Muscle of leg (tissue), 11 donors: ENCODE measurements around the gene HIF1AN. TPM values are rescaled to one million over a fixed set of nuclear protein-coding genes. Genes with fewer than 3 reads are reported as not detected.

Experiments
- DNase-seq: peaks from one replicate; pipeline ENCODE4 v3.0.0; 2013
- H3K27ac ChIP-seq: one replicate; pipeline ENCODE4 v1.5.1; 2013; ENCODE audit warnings: mild to moderate bottlenecking, low read length, control low read depth
- H3K27me3 ChIP-seq: one replicate; pipeline ENCODE4 v1.6.1; 2013; ENCODE audit warnings: low read length; ENCODE audit not compliant: control insufficient read depth, insufficient read depth
- H3K36me3 ChIP-seq: one replicate; pipeline ENCODE4 v1.6.1; 2013; ENCODE audit warnings: low read length; ENCODE audit not compliant: control insufficient read depth, insufficient read depth
- H3K4me1 ChIP-seq: one replicate; pipeline ENCODE4 v1.6.1; 2013; ENCODE audit warnings: low read length; ENCODE audit not compliant: control insufficient read depth, insufficient read depth
- H3K4me3 ChIP-seq: one replicate; pipeline ENCODE4 v1.5.1; 2013; ENCODE audit warnings: low read length, control low read depth
- H3K9me3 ChIP-seq: replicated peaks from 2 replicates; pipeline ENCODE4 v1.6.1; 2013; ENCODE audit warnings: low read depth, low read length; ENCODE audit not compliant: control insufficient read depth
- WGBS: methylation state at CpG from one replicate; pipeline ENCODE4 v1.1.5; 2013; ENCODE audit warnings: missing lambda C conversion rate; ENCODE audit not compliant: insufficient coverage; 5-methylcytosine and 5-hydroxymethylcytosine counted together
- polyA plus RNA-seq, 8 donors: library from polyadenylated mRNA; unstranded; fragments of 120-200 nt; gene quantifications; one replicate each; pipeline versions ENCODE4 v1.2.1 to v1.2.3, GENCODE V29; 2013; ENCODE audit warnings: inconsistent platforms in 1 of 8, low replicate concordance in 1 of 8; ENCODE audit not compliant: insufficient read length in 8 of 8, insufficient read depth in 1 of 8
- total RNA-seq: library from RNA; stranded (reverse); fragments of 120-200 nt; gene quantifications from one replicate; pipeline ENCODE4 v1.2.4, GENCODE V29; 2013

Gene HIF1AN
- total and polyA plus RNA-seq, 9 donors: 9.4 to 37.6 (median 30.1) TPM

- peaks cover 11% of the 10 kb centered on the region for H3K4me1 ChIP-seq
- peak; percentile 43 for DNase-seq
- peaks cover 12% of the 10 kb centered on the region for H3K36me3 ChIP-seq
- peak within 1 kb of the TSS; percentile 20 for H3K4me3 ChIP-seq
- H3K9me3 ChIP-seq: no peaks in the 10 kb centered on the region
- H3K27ac ChIP-seq: no peak within 1 kb of the TSS
- peaks cover 18% of the 10 kb centered on the region for H3K27me3 ChIP-seq
- WGBS: 1% methylated on average over 58 of the region's 72 CpGs
Observed at GRCh38 chr10:100519311-100520051, 16.3 kb upstream of the HIF1AN start, which contains the start of gene SEC31B. SEC31B (minus strand) TSS chr10:100519861; CDS start chr10:100516952, 2,909 bp downstream.

- Histone ChIP-seq H3K4me1 (peaks cover 11% of the 10 kb centered on the region), H3K27ac (no peak overlapping the region), H3K9me3 (no peaks in the 10 kb centered on the region), H3K27me3 (peaks cover 18% of the 10 kb centered on the region), H3K36me3 (peaks cover 24% of the 10 kb centered on the region), H3K4me3 (no peak overlapping the region)
- no peak for DNase-seq
- 82% methylated on average over 1 of the region's 3 CpGs for WGBS
Observed at GRCh38 chr10:100520811-100521210, 14.9 kb upstream of the HIF1AN start.

- H3K9me3 ChIP-seq: no peaks in the 10 kb centered on the region
- H3K27ac ChIP-seq: no peak overlapping the region
- H3K4me1 ChIP-seq: peaks cover 11% of the 10 kb centered on the region
- no CpG with 5 or more reads among the region's 5 CpGs for WGBS
- H3K4me3 ChIP-seq: no peak overlapping the region
- no peak for DNase-seq
- peaks cover 18% of the 10 kb centered on the region for H3K27me3 ChIP-seq
- H3K36me3 ChIP-seq: peaks cover 39% of the 10 kb centered on the region
Observed at GRCh38 chr10:100522107-100522801, 13.5 kb upstream of the HIF1AN start.

GRCh38 chr10:100522945-100523344, 12.8 kb upstream of the HIF1AN start:
- H3K36me3 ChIP-seq: peaks cover 41% of the 10 kb centered on the region
- DNase-seq: no peak
- H3K9me3 ChIP-seq: no peaks in the 10 kb centered on the region
- 98% methylated on average over 5 of the region's 9 CpGs for WGBS
- no peak overlapping the region for H3K27ac ChIP-seq
- no peak overlapping the region for H3K4me3 ChIP-seq
- peaks cover 18% of the 10 kb centered on the region for H3K27me3 ChIP-seq
- peaks cover 11% of the 10 kb centered on the region for H3K4me1 ChIP-seq

GRCh38 chr10:100524206-100524605, 11.5 kb upstream of the HIF1AN start:
- DNase-seq: no peak
- no peaks in the 10 kb centered on the region for H3K9me3 ChIP-seq
- peaks cover 13% of the 10 kb centered on the region for H3K27me3 ChIP-seq
- H3K27ac ChIP-seq: no peak overlapping the region
- no peak overlapping the region for H3K4me3 ChIP-seq
- H3K36me3 ChIP-seq: peaks cover 44% of the 10 kb centered on the region
- WGBS: 56% methylated on average over 2 of the region's 6 CpGs
- H3K4me1 ChIP-seq: peaks cover 13% of the 10 kb centered on the region

- Histone ChIP-seq H3K27ac (no peak overlapping the region), H3K27me3 (peaks cover 9% of the 10 kb centered on the region), H3K4me3 (no peak overlapping the region), H3K4me1 (peaks cover 11% of the 10 kb centered on the region), H3K36me3 (peaks cover 44% of the 10 kb centered on the region), H3K9me3 (no peaks in the 10 kb centered on the region)
- DNase-seq: no peak
- WGBS: 83% methylated on average over 2 of the region's 2 CpGs
Observed at GRCh38 chr10:100524638-100525037, 11.1 kb upstream of the HIF1AN start.

GRCh38 chr10:100528123-100528886, 7.4 kb upstream of the HIF1AN start:
- peak; percentile 24 for DNase-seq
- Histone ChIP-seq H3K4me1 (peaks cover 10% of the 10 kb centered on the region), H3K27ac (peak overlapping the region; percentile 92), H3K27me3 (no peaks in the 10 kb centered on the region), H3K9me3 (no peaks in the 10 kb centered on the region), H3K4me3 (peak overlapping the region; percentile 90), H3K36me3 (peaks cover 44% of the 10 kb centered on the region)
- no CpG with 5 or more reads among the region's 7 CpGs for WGBS

GRCh38 chr10:100528921-100529474, 6.7 kb upstream of the HIF1AN start:
- no peaks in the 10 kb centered on the region for H3K9me3 ChIP-seq
- WGBS: under 1% methylated on average over 11 of the region's 18 CpGs
- H3K27ac ChIP-seq: peak overlapping the region; percentile 92
- peak overlapping the region; percentile 90 for H3K4me3 ChIP-seq
- H3K27me3 ChIP-seq: no peaks in the 10 kb centered on the region
- DNase-seq: peak; percentile 94
- peaks cover 37% of the 10 kb centered on the region for H3K36me3 ChIP-seq
- peaks cover 10% of the 10 kb centered on the region for H3K4me1 ChIP-seq

- peaks cover 10% of the 10 kb centered on the region for H3K4me1 ChIP-seq
- H3K9me3 ChIP-seq: no peaks in the 10 kb centered on the region
- peak within 1 kb of the TSS; percentile 90 for H3K4me3 ChIP-seq
- peak; percentile 96 for DNase-seq
- H3K27ac ChIP-seq: peak within 1 kb of the TSS; percentile 92
- WGBS: 0% methylated on average over 41 of the region's 43 CpGs
- H3K36me3 ChIP-seq: peaks cover 30% of the 10 kb centered on the region
- no peaks in the 10 kb centered on the region for H3K27me3 ChIP-seq
Observed at GRCh38 chr10:100529475-100530298, 6.1 kb upstream of the HIF1AN start, which contains the start of gene NDUFB8. NDUFB8 (minus strand) TSS chr10:100529871; CDS start chr10:100529851, 20 bp downstream.
